HAP-1 (cell line): ENCODE measurements around the gene TTC29.

ENCODE experiments used
- DNase-seq, 2 experiments: peaks; one replicate each; pipeline ENCODE4 v3.0.0-alpha.2; 2016 to 2020; ENCODE audit warnings: low spot score in 2 of 2
- H3K27me3 ChIP-seq: fragments of 250-450 bp; sonication (Bioruptor Pico); 2 replicates; pipeline ENCODE4 v1.5.1; 2020; ENCODE audit warnings: low read depth, mild to moderate bottlenecking, moderate library complexity
- H3K36me3 ChIP-seq: fragments of 250-450 bp; sonication (Bioruptor Pico); replicated peaks from 2 replicates; pipeline ENCODE4 v1.5.1; 2020; ENCODE audit warnings: mild to moderate bottlenecking
- H3K4me1 ChIP-seq: fragments of 250-450 bp; sonication (Bioruptor Pico); 2 replicates; pipeline ENCODE4 v1.5.1; 2020; ENCODE audit warnings: mild to moderate bottlenecking
- H3K4me3 ChIP-seq: fragments of 250-450 bp; sonication (Bioruptor Pico); 2 replicates; pipeline ENCODE4 v1.5.1; 2020; ENCODE audit warnings: mild to moderate bottlenecking, moderate library complexity
- H3K9me3 ChIP-seq: fragments of 250-450 bp; sonication (Bioruptor Pico); 2 replicates; pipeline ENCODE4 v1.5.1; 2020; ENCODE audit warnings: mild to moderate bottlenecking, moderate library complexity
- in situ Hi-C: fragments of 300-500 bp; cut with MboI; formaldehyde crosslinking; loops from 3 replicates; pipeline ENCODE4 v1.14.3; 2020; ENCODE audit warnings: low sequenced_read_pairs, inconsistent platforms, mixed read lengths

The TTC29 gene

GRCh38 chr4:146932116-146932515 lies 13.5 kb downstream of the TTC29 start:
- no peaks in the 10 kb centered on the region for H3K27me3 ChIP-seq
- H3K9me3 ChIP-seq, result no peaks in the 10 kb centered on the region
- no peak overlapping the region for H3K4me3 ChIP-seq
- in situ Hi-C loops, result no loop called here
- DNase-seq, result no peak
- no peaks in the 10 kb centered on the region for H3K4me1 ChIP-seq
- H3K36me3 ChIP-seq, result no peaks in the 10 kb centered on the region

GRCh38 chr4:146930673-146931072 lies 15.0 kb downstream of the TTC29 start:
- H3K27me3 ChIP-seq, result no peaks in the 10 kb centered on the region
- H3K4me1 ChIP-seq, result no peaks in the 10 kb centered on the region
- no peaks in the 10 kb centered on the region for H3K9me3 ChIP-seq
- H3K36me3 ChIP-seq, result no peaks in the 10 kb centered on the region
- no peak overlapping the region for H3K4me3 ChIP-seq
- DNase-seq, result no peak
- in situ Hi-C loops, result no loop called here

GRCh38 chr4:146927695-146928094 lies 18.0 kb downstream of the TTC29 start:
- in situ Hi-C loops, result no loop called here
- Histone ChIP-seq H3K36me3 (no peaks in the 10 kb centered on the region), H3K4me1 (no peaks in the 10 kb centered on the region), H3K9me3 (no peaks in the 10 kb centered on the region), H3K4me3 (no peak overlapping the region), H3K27me3 (peaks cover 7% of the 10 kb centered on the region; the same call in 1 of the 2 replicates)
- no peak for DNase-seq

GRCh38 chr4:146916479-146917076 lies 29.1 kb downstream of the TTC29 start:
- in situ Hi-C loops, result loop anchor here (25.0 kb wide), 1 partner anchor 579 kb away; no protein-coding TSS in a partner anchor
- H3K4me1 ChIP-seq, result no peaks in the 10 kb centered on the region
- H3K4me3 ChIP-seq, result no peak overlapping the region
- H3K27me3 ChIP-seq, result no peaks in the 10 kb centered on the region; the same call in 1 of the 2 replicates
- no peaks in the 10 kb centered on the region for H3K9me3 ChIP-seq
- no peaks in the 10 kb centered on the region for H3K36me3 ChIP-seq
- DNase-seq, result peak; percentile 23 to 33

GRCh38 chr4:146915132-146915531 lies 30.5 kb downstream of the TTC29 start:
- no peaks in the 10 kb centered on the region; the same call in 1 of the 2 replicates for H3K27me3 ChIP-seq
- no peak for DNase-seq
- in situ Hi-C loops, result loop anchor here (25.0 kb wide), 1 partner anchor 578 kb away; no protein-coding TSS in a partner anchor
- H3K9me3 ChIP-seq, result no peaks in the 10 kb centered on the region
- H3K4me3 ChIP-seq, result no peak overlapping the region
- H3K36me3 ChIP-seq, result no peaks in the 10 kb centered on the region
- H3K4me1 ChIP-seq, result no peaks in the 10 kb centered on the region

- Histone ChIP-seq H3K9me3 (no peaks in the 10 kb centered on the region), H3K36me3 (no peaks in the 10 kb centered on the region), H3K4me1 (no peaks in the 10 kb centered on the region), H3K27me3 (no peaks in the 10 kb centered on the region), H3K4me3 (no peak overlapping the region)
- no peak for DNase-seq
- in situ Hi-C loops, result loop anchor here (25.0 kb wide), 1 partner anchor 563 kb away; no protein-coding TSS in a partner anchor
Observed at GRCh38 chr4:146900295-146900694, 45.4 kb downstream of the TTC29 start.

- H3K27me3 ChIP-seq, result no peaks in the 10 kb centered on the region
- no peak for DNase-seq
- no peaks in the 10 kb centered on the region for H3K36me3 ChIP-seq
- H3K4me1 ChIP-seq, result no peaks in the 10 kb centered on the region
- H3K9me3 ChIP-seq, result no peaks in the 10 kb centered on the region
- no peak overlapping the region for H3K4me3 ChIP-seq
- in situ Hi-C loops, result no loop called here
Observed at GRCh38 chr4:146890301-146890700, 55.4 kb downstream of the TTC29 start.

GRCh38 chr4:146883070-146883469 lies 62.6 kb downstream of the TTC29 start:
- H3K4me1 ChIP-seq, result no peaks in the 10 kb centered on the region
- no peaks in the 10 kb centered on the region for H3K36me3 ChIP-seq
- peaks cover 9% of the 10 kb centered on the region for H3K27me3 ChIP-seq
- no peak overlapping the region for H3K4me3 ChIP-seq
- no peaks in the 10 kb centered on the region for H3K9me3 ChIP-seq
- DNase-seq, result no peak
- in situ Hi-C loops, result no loop called here

GRCh38 chr4:146857298-146857697 lies 88.4 kb downstream of the TTC29 start:
- Histone ChIP-seq H3K4me3 (no peak overlapping the region), H3K27me3 (peaks cover 10% of the 10 kb centered on the region), H3K9me3 (no peaks in the 10 kb centered on the region), H3K4me1 (no peaks in the 10 kb centered on the region), H3K36me3 (no peaks in the 10 kb centered on the region)
- no peak for DNase-seq
- in situ Hi-C loops, result no loop called here

GRCh38 chr4:146855761-146856160 lies 89.9 kb downstream of the TTC29 start:
- Histone ChIP-seq H3K36me3 (no peaks in the 10 kb centered on the region), H3K9me3 (no peaks in the 10 kb centered on the region), H3K27me3 (peaks cover 8% of the 10 kb centered on the region), H3K4me3 (no peak overlapping the region), H3K4me1 (no peaks in the 10 kb centered on the region)
- in situ Hi-C loops, result no loop called here
- DNase-seq, result no peak

- DNase-seq, result no peak
- no peaks in the 10 kb centered on the region for H3K27me3 ChIP-seq
- no peaks in the 10 kb centered on the region for H3K4me1 ChIP-seq
- H3K4me3 ChIP-seq, result no peak overlapping the region
- in situ Hi-C loops, result no loop called here
- H3K9me3 ChIP-seq, result no peaks in the 10 kb centered on the region
- H3K36me3 ChIP-seq, result no peaks in the 10 kb centered on the region
Observed at GRCh38 chr4:146852360-146852759, 93.3 kb downstream of the TTC29 start.

GRCh38 chr4:146847345-146847744 lies 98.3 kb downstream of the TTC29 start:
- no peak overlapping the region for H3K4me3 ChIP-seq
- H3K4me1 ChIP-seq, result no peaks in the 10 kb centered on the region
- H3K27me3 ChIP-seq, result 0 out of 2 replicates have a peak, but pooled peaks cover 2% of the 10 kb centered on the region
- H3K36me3 ChIP-seq, result no peaks in the 10 kb centered on the region
- in situ Hi-C loops, result no loop called here
- no peak for DNase-seq
- H3K9me3 ChIP-seq, result no peaks in the 10 kb centered on the region

- Histone ChIP-seq H3K27me3 (0 out of 2 replicates have a peak, but pooled peaks cover 2% of the 10 kb centered on the region), H3K4me3 (no peak overlapping the region), H3K9me3 (no peaks in the 10 kb centered on the region), H3K4me1 (no peaks in the 10 kb centered on the region), H3K36me3 (no peaks in the 10 kb centered on the region)
- in situ Hi-C loops, result no loop called here
- no peak for DNase-seq
Observed at GRCh38 chr4:146846882-146847281, 98.8 kb downstream of the TTC29 start.

GRCh38 chr4:146844761-146845160 lies 100.9 kb downstream of the TTC29 start:
- no peak for DNase-seq
- Histone ChIP-seq H3K36me3 (no peaks in the 10 kb centered on the region), H3K27me3 (0 out of 2 replicates have a peak, but pooled peaks cover 2% of the 10 kb centered on the region), H3K4me1 (no peaks in the 10 kb centered on the region), H3K9me3 (no peaks in the 10 kb centered on the region), H3K4me3 (no peak overlapping the region)
- in situ Hi-C loops, result no loop called here

GRCh38 chr4:146842876-146843275 lies 102.8 kb downstream of the TTC29 start:
- in situ Hi-C loops, result no loop called here
- DNase-seq, result no peak
- H3K9me3 ChIP-seq, result no peaks in the 10 kb centered on the region
- H3K36me3 ChIP-seq, result no peaks in the 10 kb centered on the region
- H3K4me1 ChIP-seq, result no peaks in the 10 kb centered on the region
- no peak overlapping the region for H3K4me3 ChIP-seq
- 0 out of 2 replicates have a peak, but pooled peaks cover 2% of the 10 kb centered on the region for H3K27me3 ChIP-seq
